Measurements from ENCODE around the gene HARS2.

- TF ChIP-seq CTCF (IDR thresholded peaks at IDR 0.05) (no peak), POLR2A (IDR thresholded peaks at IDR 0.05) (no peak)
These were observed 16.6 kb upstream of the HARS2 start for GRCh38 chr5:140674629-140675028.
